ENCODE data around the gene DIS3L2.
"Not testable (repeated sequence)": the region's sequence is repeated elsewhere in the genome, so short reads cannot be mapped to it uniquely, and the experiment has no call there.

The DIS3L2 gene

DNA sequence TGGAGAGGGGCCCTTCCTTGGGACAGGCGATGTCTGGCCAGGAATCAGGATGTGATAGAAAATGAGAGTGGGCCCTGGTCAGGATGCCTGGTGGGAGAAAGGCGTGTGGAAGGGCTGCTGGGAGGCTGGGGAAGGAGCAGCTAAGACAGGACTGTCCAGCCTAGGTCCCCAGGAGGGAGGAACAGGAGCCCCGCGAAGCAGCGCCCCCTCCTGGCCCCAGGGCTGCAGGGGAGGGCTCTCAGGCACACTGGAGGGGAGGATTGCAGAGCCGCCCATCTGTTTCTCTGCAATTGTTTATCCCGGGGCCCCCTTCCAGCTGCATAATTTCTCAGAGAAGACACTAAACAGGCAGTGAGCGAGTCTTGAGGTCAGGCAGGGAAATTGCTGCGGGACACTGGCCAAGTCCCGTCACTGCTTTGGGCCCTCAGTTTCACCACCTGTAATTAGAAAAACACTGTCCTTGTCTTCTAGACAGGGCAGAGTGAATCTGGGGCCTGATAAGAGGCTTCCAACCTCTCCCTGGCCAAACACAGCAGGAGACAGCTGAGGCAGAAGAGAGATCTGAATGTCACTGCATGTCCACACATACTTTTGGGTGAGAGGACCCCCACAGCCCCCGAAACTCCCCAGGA lies 31.4 kb upstream of the DIS3L2 start:
- no peak for DNase-seq

- no peak for DNase-seq
Observed at GRCh38 chr2:231930593-231931281, 30.8 kb upstream of the DIS3L2 start.

DNA sequence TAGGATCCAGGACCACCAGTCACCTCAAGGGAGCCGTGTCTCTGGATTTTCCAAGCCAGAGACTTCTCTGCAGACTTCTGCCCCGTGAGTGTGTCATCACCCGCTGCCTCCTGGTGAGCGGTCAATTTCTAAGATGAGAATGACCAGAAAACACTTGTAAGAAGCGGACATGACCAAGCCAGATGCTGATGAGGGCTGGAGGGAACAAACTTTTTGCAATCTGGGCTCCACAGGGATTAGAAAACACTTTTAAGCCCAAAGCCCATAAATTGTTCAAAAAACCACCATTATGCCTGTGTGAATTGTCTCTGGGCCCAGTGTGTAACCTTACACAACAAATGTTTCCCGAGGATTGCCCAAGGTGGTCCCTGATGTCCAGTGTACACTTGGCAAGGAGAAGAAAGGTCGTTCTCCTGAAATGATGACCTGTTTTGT lies 30.0 kb upstream of the DIS3L2 start:
- DNase-seq = no peak

- DNase-seq = no peak
Observed at GRCh38 chr2:231932711-231932970, 28.9 kb upstream of the DIS3L2 start.

DNA sequence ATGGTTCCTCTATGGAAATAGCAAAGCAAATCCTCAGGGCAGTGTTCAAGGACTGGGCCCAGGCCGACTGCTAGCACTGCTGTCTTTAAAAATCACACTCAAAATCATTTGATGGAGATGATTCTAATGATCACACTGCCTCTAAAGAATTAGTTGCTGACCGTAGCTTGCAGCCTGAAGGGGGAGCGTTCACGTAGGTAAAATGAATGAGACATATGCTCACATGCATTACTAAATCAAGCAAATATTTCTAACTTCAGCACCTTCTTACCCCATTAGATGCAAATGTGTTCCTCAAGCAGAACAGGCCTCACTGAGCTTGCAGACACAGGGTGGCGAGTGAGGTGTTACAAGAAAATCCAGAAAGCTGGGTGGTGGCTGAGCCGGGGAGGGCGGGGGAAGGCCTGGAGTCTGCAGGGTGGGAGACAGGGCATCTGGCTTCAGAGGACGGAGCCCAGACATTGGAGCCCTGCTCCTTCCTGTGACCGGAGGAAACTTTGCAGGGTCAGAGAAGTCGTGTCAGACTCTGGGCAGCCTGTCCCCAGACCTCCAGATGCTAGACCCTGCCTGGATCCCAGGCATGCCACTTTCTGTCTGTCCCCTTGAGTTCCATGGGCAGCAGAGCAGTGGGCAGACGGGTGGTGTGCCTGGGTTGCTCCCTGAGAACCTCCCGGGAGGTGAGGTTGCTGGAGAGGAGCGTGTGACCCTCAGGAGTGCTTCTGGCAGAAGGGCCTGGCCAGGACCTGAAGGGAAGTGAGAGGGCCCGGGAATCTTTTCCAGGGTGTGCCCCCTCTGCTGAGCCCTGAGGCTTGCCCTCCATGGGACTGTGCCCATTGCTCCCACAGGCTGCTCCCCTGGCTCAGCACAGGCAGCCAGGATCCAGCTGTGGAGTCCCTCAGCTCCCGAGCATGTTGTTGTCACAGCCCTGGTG lies 28.3 kb upstream of the DIS3L2 start:
- DNase-seq = no peak

GRCh38 chr2:231933916-231934401 lies 27.6 kb upstream of the DIS3L2 start:
- no peak for DNase-seq

- DNase-seq = no peak
Observed at GRCh38 chr2:231934441-231935206, 26.9 kb upstream of the DIS3L2 start.

GRCh38 chr2:231935207-231935524 lies 26.3 kb upstream of the DIS3L2 start:
- no peak for DNase-seq

GRCh38 chr2:231935815-231936214 lies 25.7 kb upstream of the DIS3L2 start:
- DNase-seq = no peak

DNA sequence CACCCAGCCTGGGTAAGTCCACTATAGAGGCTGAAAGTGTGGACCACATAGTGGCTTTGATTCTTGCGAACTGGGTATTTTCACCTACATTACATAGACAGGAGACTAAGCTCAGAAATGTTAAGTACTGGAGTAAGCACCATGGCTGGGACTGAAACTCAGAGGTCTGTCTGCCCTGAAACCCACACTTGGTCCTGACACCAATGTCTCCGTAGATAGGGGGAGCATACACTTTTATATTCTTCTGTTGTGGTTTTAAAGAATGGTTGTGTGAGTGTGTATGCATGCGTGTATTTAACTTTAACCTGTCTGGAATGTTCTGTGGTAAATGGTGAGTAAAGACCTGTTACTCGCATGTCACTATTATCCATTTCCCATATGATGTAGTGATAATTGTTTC lies 25.0 kb upstream of the DIS3L2 start:
- no peak for DNase-seq

DNA sequence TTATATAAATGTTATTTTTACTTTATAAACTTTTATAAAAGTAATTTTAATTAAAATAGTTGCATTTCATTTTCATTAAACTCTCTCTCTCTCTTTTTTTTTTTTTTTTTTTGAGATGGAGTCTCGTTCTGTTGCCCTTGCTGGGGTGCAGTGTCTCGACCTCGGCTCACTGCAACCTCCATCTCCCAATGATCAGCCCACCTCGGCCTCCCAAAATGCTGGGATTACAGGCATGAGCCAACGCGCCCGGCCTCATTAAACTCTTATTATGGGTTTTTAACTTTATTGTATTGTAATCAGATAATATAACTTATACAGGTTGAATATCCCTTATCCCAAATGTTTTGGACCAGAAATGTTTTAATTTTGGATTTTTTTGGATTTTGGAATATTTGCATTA lies 24.5 kb upstream of the DIS3L2 start:
- DNase-seq = no peak

DNA sequence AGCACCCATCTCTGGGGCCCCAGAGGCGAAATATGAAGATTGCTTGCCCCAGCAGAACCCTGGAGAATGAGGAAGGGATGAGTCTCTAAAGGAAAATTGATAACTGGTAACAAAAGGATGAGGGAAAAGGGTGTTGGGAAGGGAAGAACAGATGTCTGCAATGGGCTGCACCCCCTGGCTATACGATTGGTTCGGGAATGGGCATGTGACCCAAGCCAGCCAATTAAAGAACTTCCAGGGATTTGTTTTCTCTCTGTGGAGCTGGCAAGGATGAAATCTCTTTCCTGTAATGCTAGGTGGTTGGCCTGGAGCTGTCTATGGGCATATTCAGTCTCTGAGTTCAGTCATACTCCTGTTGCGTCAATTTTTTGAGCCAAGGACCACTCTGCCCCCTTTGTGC lies 22.5 kb upstream of the DIS3L2 start:
- no peak for DNase-seq

DNA sequence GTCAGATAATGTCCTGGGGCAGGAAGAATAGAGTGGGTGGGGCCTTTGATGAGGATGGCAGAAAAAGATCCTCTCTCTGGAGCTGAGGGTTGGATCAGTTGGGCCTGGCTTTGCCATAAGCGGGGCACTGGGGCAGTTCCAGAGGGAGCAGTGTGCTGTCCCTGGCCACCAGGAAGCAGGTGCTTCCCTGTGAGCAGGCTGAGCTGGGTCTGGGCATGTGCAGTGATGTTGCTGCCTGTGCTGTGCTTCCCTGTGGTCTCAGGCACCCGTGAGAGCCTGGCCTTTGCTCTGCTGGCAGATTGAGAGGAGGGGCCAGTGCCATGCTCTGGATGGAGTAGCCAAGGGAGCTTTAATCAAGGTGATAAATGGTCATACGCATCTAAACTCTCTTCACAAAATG lies 20.7 kb upstream of the DIS3L2 start:
- no peak for DNase-seq

GRCh38 chr2:231941673-231942072 lies 19.8 kb upstream of the DIS3L2 start:
- no peak for DNase-seq

- no peak for DNase-seq
Observed at GRCh38 chr2:231942180-231942579, 19.3 kb upstream of the DIS3L2 start.

DNA sequence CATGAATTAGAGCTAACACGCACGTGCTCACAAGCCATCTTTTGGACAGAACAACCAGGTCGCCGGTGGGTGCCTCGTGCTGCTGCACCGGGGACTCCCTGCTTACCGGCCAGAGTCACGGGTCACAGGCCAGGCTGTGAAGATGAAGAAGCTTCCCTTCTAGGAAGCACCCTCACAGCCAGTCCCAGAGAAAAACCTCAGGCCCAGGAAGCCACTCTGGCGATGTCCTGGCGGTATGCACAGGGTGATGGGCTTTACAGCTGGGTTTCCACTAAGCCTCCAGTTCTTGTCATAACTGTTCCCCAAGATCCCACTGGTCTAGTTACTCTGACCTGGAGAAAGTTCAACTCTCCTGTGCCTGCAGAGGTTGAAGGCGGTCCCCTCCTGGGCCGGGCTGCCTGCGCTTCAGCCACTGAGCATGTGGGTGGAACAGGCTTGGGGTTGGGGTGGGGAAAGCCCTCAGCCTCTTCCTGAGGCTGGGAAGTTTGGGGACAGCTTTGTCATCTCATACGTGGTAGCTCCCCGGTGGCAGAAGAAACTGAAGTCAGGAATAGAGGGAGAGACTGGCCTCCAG lies 15.2 kb upstream of the DIS3L2 start:
- DNase-seq = no peak

DNA sequence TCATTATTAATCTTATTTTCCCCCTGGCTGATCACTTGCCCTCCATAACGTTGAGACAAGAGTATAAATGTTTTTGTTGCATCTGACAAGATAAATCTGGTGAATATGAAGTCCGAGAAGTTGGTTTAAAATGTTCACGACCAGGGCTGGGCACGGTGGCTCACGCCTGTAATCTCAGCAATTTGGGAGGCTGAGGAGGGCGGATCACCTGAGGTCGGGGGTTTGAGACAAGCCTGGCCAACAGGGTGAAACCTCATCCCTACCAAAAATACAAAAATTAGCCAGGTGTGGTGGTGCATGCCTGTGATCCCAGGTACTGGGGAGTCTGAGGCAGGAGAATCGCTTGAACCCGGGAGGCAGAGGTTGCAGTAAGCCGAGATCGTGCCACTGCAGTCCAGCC lies 14.4 kb upstream of the DIS3L2 start:
- not testable (repeated sequence) for DNase-seq

- no peak for DNase-seq
Observed at GRCh38 chr2:231947694-231948093, 13.8 kb upstream of the DIS3L2 start.

DNA sequence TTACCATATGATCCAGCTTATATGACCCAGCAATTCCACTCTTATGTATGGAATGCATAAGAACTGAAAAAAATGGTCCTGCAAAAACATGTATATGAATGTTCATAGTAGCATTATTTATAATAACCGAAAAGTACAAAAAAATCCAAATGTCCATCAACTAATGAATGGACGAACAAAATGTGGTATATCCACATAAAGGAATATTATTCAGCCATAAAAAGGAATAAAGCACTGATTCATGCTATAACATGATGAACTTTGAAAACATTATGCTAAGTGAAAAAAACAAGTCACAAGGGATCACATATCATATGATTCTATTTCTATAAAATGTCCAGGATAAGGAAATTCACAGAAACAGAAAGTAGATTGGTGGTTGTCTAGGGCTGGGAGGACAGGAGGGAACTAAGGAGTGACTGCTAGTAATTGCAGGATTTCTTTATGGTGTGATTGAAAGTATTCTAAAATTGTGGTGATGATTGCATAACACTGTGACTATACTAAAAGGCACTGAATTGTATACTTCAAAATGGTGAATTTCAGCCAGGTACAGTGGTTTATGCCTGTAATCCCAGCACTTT lies 10.0 kb upstream of the DIS3L2 start:
- no peak for DNase-seq

GRCh38 chr2:231955758-231956472 lies 5.6 kb upstream of the DIS3L2 start:
- DNase-seq = no peak

GRCh38 chr2:231957913-231958763 lies 3.4 kb upstream of the DIS3L2 start:
- no peak for DNase-seq
